HepG2 (cell line): ENCODE data around the gene TPRG1L. TPM values are rescaled to one million over a fixed set of nuclear protein-coding genes. Genes with fewer than 3 reads are reported as not detected.

Experiments used
- ATAC-seq: fragments of 200-7000 bp; cut with Tn5 transposase; 3 replicates; pipeline ENCODE4 v1.9.1; 2020; ENCODE audit warnings: mild to moderate bottlenecking, moderate library complexity
- BruUV-seq: library from RNA; stranded (reverse); fragments of 400-500 nt; replicated peaks from 2 replicates; lab custom pipeline; 2021; lab: Mats Ljungman, UMichigan
- CTCF ChIA-PET: fragments of 300-600 bp; formaldehyde crosslinking; extraction: SDS; loops from one replicate; lab custom pipeline; 2021; ENCODE audit warnings: low total read pairs, inconsistent platforms, low intra/inter-chr PET ratio; lab: Yijun Ruan, JAX
- POLR2A ChIA-PET: fragments of 350-600 bp; sonication (Branson Sonifier 250); formaldehyde crosslinking; loops from one replicate; lab custom pipeline; 2020; ENCODE audit warnings: antibody characterized with exemption, inconsistent platforms; lab: Yijun Ruan, JAX
- DNase-seq: peaks from one replicate; pipeline ENCODE4 v3.0.0-alpha.2; 2015; ENCODE audit warnings: low spot score
- FAIRE-seq: peaks from 3 replicates; lab custom pipeline; 2011; peaks lifted over from hg19 to GRCh38; lab: Jason Lieb, UNC
- H2AFZ ChIP-seq: one replicate; pipeline ENCODE4 v1.6.1; 2011; ENCODE audit warnings: low read length, inconsistent platforms
- H3K27ac ChIP-seq: fragments of 300-600 bp; 3 replicates; pipeline ENCODE4 v1.8.0; 2011; ENCODE audit warnings: mixed run types, mild to moderate bottlenecking, mixed read lengths, low read length, inconsistent platforms; ENCODE audit not compliant: insufficient read depth; ENCODE audit errors: extremely low read length
- H3K27me3 ChIP-seq, 2 experiments: fragments of 200-600 bp in 1 of 2; 2 replicates in 1 of 2; 3 replicates in 1 of 2; pipeline versions ENCODE4 v1.6.0 to v1.8.0; 2011; ENCODE audit warnings: low read length in 2 of 2, mild to moderate bottlenecking in 2 of 2, moderate library complexity in 2 of 2, inconsistent platforms in 1 of 2; ENCODE audit not compliant: insufficient read depth in 2 of 2, control insufficient read depth in 1 of 2
- H3K36me3 ChIP-seq, 2 experiments: fragments of 200-600 bp in 1 of 2; replicated peaks in 1 of 2; 2 replicates in 1 of 2; 3 replicates in 1 of 2; pipeline versions ENCODE4 v1.5.1 to v1.8.0; 2011; ENCODE audit warnings: low read length in 2 of 2, inconsistent platforms in 1 of 2; ENCODE audit not compliant: insufficient read depth in 2 of 2, control insufficient read depth in 1 of 2
- H3K4me1 ChIP-seq: 2 replicates; pipeline ENCODE4 v1.5.1; 2012; ENCODE audit warnings: low read length, inconsistent platforms; ENCODE audit not compliant: insufficient read depth
- H3K4me2 ChIP-seq: 2 replicates; pipeline ENCODE4 v1.6.0; 2011; ENCODE audit warnings: low read depth, low read length, inconsistent platforms
- H3K4me3 ChIP-seq, 3 experiments: fragments of 200-600 bp in 1 of 3; sonication (generic), shearing (Covaris generic) in 1 of 3; replicated peaks in 1 of 3; 2 replicates each; pipeline ENCODE4 v1.5.1; 2011 to 2016; ENCODE audit warnings: low read length in 3 of 3, inconsistent platforms in 2 of 3, low read depth in 2 of 3, mild to moderate bottlenecking in 2 of 3, control low read depth in 1 of 3, mixed read lengths in 1 of 3; ENCODE audit not compliant: insufficient read depth in 1 of 3
- H3K79me2 ChIP-seq: one replicate; pipeline ENCODE4 v1.6.1; 2011; ENCODE audit warnings: low read length, inconsistent platforms; ENCODE audit not compliant: insufficient read depth
- H3K9ac ChIP-seq: 2 replicates; pipeline ENCODE4 v1.6.0; 2011; ENCODE audit warnings: mild to moderate bottlenecking, low read depth, low read length, inconsistent platforms; ENCODE audit not compliant: insufficient read depth
- H3K9me3 ChIP-seq: 2 replicates; pipeline ENCODE4 v1.5.1; 2012; ENCODE audit warnings: mild to moderate bottlenecking, low read length
- H4K20me1 ChIP-seq: 2 replicates; pipeline ENCODE4 v1.6.0; 2011; ENCODE audit warnings: inconsistent platforms, mild to moderate bottlenecking, low read length, moderate library complexity; ENCODE audit not compliant: insufficient read depth
- NAIF1 ChIP-seq: sonication (generic); formaldehyde crosslinking; IDR thresholded peaks from 2 replicates; pipeline ENCODE4 v1.5.0; 2020; ENCODE audit warnings: mild to moderate bottlenecking, missing genetic modification reagents, borderline replicate concordance
- RAD21 ChIP-seq: fragments of 450-650 bp; formaldehyde crosslinking; IDR thresholded peaks from 2 replicates; pipeline ENCODE4 v1.5.0; 2020; ENCODE audit warnings: mild to moderate bottlenecking
- SMC3 ChIP-seq: IDR thresholded peaks from 2 replicates; pipeline ENCODE4 v1.6.1; 2011; ENCODE audit warnings: low read length, improper control_type of control experiment
- STAG1 ChIP-seq: sonication (generic); formaldehyde crosslinking; IDR thresholded peaks from 2 replicates; pipeline ENCODE4 v1.4.0; 2020; ENCODE audit warnings: missing genetic modification reagents
- THYN1 ChIP-seq: sonication (generic); formaldehyde crosslinking; IDR thresholded peaks from 2 replicates; pipeline ENCODE4 v1.8.1; 2023; ENCODE audit warnings: low read depth, mild to moderate bottlenecking, moderate library complexity, missing genetic modification reagents, borderline replicate concordance
- WGBS: methylation state at CpG from one replicate; pipeline ENCODE4 v1.1.6; 2017; ENCODE audit warnings: low lambda C conversion rate; 5-methylcytosine and 5-hydroxymethylcytosine counted together
- in situ Hi-C: cut with HindIII; loops from 2 replicates; pipeline ENCODE4 v1.10.0; 2017; ENCODE audit warnings: low pct_unique_long_range_greater_than_20kb; ENCODE audit not compliant: extremely low pct_ligation_motif_present
- intact Hi-C: fragments of 100-400 bp; cut with micrococcal nuclease; formaldehyde crosslinking; loops from one replicate; pipeline ENCODE4 v1.10.0; 2022; ENCODE audit not compliant: unreplicated experiment
- polyA plus RNA-seq, 8 experiments: library from polyadenylated mRNA; depleted of rRNA in 3 of 8; stranded (reverse) in 7 of 8; unstranded in 1 of 8; fragments of >200 nt; fragmentation: Illumina TruSeq in 4 of 8; extraction: Trizol in 4 of 8; gene quantifications; 2 replicates each; pipeline versions ENCODE4 v1.2.1 to v1.2.3, GENCODE V29; 2011 to 2016; ENCODE audit warnings: low read depth in 4 of 8, missing spikeins in 1 of 8, mixed read lengths in 1 of 8; ENCODE audit not compliant: insufficient read depth in 1 of 8
- total RNA-seq, 5 experiments: library from RNA; depleted of rRNA; stranded (reverse); fragments of >200 nt; fragmentation: Illumina TruSeq; extraction: Trizol; gene quantifications; 2 replicates each; pipeline ENCODE4 v1.2.3, GENCODE V29; 2016; ENCODE audit warnings: low read depth in 1 of 5
- TF ChIP-seq, protein P1 (sequence below): sonication (generic); formaldehyde crosslinking; IDR thresholded peaks from 2 replicates; pipeline ENCODE4 v1.4.0; 2020; ENCODE audit warnings: missing genetic modification reagents
- TF ChIP-seq, protein P2 (sequence below): sonication (generic); formaldehyde crosslinking; IDR thresholded peaks from 2 replicates; pipeline ENCODE4 v1.5.0; 2020; ENCODE audit warnings: mild to moderate bottlenecking, missing genetic modification reagents, moderate library complexity

TPRG1L gene
- total and polyA plus RNA-seq, 2 of the 13 experiments (the other 11 are each of a cell fraction or from before 2014, with no cell fraction given), result 21.3 to 37.4 TPM

DNA sequence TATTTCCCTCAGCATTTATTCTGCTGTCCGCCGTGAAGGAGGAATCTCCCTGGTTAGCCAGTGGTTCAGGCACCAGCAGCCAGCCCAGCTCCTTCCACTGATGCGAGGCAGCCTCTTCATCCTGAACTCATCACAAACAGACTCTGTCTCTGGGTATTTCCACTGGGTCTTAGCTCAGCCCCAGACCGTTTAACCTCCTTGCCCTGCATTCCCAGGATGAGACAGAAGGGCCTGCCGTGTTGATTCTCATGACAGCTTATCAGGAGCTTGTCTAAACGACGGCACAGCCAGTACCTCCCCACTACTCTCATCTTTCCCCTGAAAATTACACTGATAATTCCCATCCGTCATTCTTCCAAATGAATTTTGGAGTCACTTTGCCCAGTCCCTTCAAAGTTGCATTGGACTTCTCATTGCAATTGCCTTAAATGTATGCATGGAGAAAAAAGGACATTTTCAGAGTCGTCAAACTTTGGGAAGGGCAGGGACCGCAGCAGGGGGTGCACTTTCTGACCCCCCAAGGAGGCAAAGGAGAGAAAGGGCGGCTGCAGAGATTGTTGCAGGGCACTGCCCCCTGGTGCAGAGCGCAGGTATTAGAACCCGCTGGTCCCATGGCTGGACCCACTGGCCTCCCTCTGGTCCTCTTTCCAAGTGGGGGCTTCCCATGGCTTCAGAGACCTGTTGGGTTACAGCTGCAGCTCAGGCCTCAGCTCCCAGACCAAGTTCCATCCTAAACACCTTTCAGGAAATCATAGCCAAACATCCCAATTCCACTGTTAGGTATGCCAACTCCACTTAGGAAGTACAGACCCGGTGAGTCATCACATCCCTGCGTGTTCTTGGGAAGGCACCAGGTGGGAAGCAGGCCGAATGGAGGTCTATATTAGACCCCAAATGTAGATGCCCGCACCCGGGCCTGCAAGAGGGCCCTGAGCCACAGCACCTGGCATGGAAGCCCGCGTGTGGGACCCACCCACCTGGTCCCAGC lies 9.8 kb upstream of the TPRG1L start:
- no peak overlapping the region for H3K4me3 ChIP-seq
- intact Hi-C loops, result loop anchor here (2.0 to 5.0 kb wide), 2 partner anchors 50 to 123 kb away; no protein-coding TSS in a partner anchor
- H3K9me3 ChIP-seq, result no peaks in the 10 kb centered on the region
- CTCF ChIA-PET, result interaction anchor here (1.1 to 2.3 kb wide), 3 partner anchors 26 to 50 kb away, joined by 3 to 6 read pairs (median 6); no protein-coding TSS in a partner anchor
- in situ Hi-C loops, result no loop called here
- WGBS, result 27% methylated on average over 13 of the region's 20 CpGs
- no peak overlapping the region for H3K9ac ChIP-seq
- H2AFZ ChIP-seq, result no peak overlapping the region
- no peaks in the 10 kb centered on the region for H3K79me2 ChIP-seq
- H3K4me2 ChIP-seq, result no peak overlapping the region
- peaks cover 18 to 80% of the 10 kb centered on the region in 2 experiments for H3K27me3 ChIP-seq
- H3K27ac ChIP-seq, result no peak overlapping the region
- ATAC-seq, result no peak
- H3K36me3 ChIP-seq, result no peaks in the 10 kb centered on the region
- DNase-seq, result no peak
- TF ChIP-seq RAD21 (CRISPR knock-in tag) (peak; percentile 67), STAG1 (CRISPR knock-in tag) (peak; percentile 69), THYN1 (CRISPR knock-in tag) (no peak), SMC3 (peak; percentile 52), NAIF1 (CRISPR knock-in tag) (no peak)
- TF ChIP-seq, protein P1, sequence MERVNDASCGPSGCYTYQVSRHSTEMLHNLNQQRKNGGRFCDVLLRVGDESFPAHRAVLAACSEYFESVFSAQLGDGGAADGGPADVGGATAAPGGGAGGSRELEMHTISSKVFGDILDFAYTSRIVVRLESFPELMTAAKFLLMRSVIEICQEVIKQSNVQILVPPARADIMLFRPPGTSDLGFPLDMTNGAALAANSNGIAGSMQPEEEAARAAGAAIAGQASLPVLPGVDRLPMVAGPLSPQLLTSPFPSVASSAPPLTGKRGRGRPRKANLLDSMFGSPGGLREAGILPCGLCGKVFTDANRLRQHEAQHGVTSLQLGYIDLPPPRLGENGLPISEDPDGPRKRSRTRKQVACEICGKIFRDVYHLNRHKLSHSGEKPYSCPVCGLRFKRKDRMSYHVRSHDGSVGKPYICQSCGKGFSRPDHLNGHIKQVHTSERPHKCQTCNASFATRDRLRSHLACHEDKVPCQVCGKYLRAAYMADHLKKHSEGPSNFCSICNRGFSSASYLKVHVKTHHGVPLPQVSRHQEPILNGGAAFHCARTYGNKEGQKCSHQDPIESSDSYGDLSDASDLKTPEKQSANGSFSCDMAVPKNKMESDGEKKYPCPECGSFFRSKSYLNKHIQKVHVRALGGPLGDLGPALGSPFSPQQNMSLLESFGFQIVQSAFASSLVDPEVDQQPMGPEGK (CRISPR knock-in tag), result peak; percentile 78
- TF ChIP-seq, protein P2, sequence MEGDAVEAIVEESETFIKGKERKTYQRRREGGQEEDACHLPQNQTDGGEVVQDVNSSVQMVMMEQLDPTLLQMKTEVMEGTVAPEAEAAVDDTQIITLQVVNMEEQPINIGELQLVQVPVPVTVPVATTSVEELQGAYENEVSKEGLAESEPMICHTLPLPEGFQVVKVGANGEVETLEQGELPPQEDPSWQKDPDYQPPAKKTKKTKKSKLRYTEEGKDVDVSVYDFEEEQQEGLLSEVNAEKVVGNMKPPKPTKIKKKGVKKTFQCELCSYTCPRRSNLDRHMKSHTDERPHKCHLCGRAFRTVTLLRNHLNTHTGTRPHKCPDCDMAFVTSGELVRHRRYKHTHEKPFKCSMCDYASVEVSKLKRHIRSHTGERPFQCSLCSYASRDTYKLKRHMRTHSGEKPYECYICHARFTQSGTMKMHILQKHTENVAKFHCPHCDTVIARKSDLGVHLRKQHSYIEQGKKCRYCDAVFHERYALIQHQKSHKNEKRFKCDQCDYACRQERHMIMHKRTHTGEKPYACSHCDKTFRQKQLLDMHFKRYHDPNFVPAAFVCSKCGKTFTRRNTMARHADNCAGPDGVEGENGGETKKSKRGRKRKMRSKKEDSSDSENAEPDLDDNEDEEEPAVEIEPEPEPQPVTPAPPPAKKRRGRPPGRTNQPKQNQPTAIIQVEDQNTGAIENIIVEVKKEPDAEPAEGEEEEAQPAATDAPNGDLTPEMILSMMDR (CRISPR knock-in tag), result peak; percentile 77
- H3K4me1 ChIP-seq, result peaks cover 55% of the 10 kb centered on the region
- peak; percentile 15 for FAIRE-seq
- POLR2A ChIA-PET, result no interaction called here
- no TSS peak for BruUV-seq
- H4K20me1 ChIP-seq, result peaks cover under 1% of the 10 kb centered on the region; the same call in 1 of the 2 replicates
